NCI-H1105 treated with DMSO at 0.1 percent for 48 hours (cell line): ENCODE results near the gene RBM34.
"Not testable (repeated sequence)": the region's sequence is repeated elsewhere in the genome, so short reads cannot be mapped to it uniquely, and the experiment has no call there.

Experiments
- DNase-seq: peaks from one replicate; lab custom pipeline; 2025; lab: John Stamatoyannopoulos, UW

The RBM34 gene

DNA sequence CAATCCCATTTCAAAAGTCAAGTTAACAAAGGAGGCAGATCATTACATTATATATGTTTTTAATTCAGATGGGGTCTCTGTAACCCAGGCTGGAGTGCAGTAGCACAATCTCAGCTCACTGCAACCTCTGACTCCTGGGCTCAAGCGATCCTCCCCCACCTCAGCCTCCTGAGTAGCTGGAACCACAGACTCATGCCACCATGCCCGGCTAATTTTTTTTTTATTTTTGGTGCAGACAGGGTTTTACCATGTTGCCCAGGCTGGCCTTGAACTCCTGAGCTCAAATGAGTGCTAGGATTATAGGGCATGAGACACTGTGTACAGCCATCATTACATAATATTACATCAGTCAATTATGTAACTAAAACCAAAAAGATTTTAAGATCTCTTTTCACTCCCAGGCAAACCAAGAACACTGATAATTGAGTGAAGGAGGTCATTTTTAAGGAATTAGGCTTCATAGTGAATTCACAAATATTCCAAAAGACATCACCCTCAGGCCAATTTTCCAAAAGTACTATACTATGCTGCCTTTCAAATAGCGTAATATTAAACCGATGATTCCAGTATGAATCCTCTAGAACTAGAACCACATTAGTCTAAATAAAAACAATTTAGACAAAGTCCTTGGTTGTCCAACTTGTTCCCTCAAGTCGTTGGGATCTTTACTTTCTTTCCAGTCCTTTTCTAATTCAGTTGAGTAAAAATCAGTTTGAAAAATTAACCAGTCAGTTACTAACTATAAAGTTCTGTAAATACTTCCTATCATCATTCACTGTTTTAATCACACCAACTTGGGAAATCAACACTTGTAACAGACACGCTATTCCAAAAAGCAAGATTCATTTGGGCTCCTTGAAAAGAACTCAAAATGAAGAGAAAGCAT lies 48.5 kb downstream of the RBM34 start:
- DNase-seq, result no peak

DNA sequence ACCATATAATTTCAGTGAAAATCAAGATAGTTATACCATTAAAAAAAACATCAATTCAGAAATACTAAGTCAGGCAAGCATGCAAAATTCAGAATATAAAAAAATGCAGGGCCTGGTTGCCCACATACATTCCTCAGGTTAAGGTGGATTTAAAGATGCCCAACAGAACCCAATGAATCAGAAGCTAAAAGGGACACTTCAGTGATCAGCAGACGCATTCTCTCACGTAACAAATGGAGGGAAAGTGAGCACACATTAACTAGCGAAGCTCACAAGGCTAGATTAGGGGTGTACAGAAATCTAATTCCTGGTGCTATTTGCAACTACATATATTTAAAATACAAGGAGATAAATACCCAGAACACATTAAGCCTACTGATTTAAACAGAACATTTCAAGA lies 49.9 kb downstream of the RBM34 start:
- no peak for DNase-seq

DNA sequence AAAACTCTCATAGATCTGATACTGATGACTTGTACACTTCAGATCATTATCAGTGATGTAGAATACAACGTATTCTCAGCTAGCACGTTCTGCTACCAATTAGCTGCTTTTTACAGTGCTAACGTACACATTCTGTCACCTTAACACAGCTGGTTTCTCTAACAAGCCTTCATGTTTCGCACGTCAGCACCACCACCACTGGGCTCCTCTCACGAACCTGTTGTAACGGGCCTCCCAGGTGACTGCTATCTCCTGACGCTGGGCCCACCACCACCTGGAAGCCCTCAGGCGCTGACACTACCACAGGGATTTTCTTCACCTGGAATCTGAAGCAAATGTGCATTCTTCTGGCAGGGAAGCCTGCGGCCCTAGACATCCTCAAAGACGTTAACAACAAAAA lies 52.2 kb downstream of the RBM34 start:
- DNase-seq, result no peak

DNA sequence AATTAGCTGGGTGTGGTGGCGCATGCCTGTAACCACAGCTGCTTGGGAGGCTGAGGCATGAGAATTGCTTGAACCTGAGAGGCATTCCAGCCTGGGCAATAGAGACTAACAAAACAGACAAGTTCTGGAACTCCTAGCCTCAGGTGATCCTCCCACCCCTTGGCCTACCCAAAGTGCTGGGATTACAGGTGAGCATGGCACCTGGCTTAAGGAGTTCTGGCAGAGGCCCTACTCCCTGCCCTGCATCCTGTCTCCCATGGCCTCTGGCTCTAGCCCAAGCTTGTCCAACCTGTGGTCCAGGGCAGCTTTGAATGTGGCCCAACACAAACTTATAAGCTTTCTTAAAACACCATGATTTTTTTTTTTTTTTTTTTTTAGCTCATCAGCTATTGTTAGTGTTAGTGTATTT lies 52.9 kb downstream of the RBM34 start:
- DNase-seq, result no peak

DNA sequence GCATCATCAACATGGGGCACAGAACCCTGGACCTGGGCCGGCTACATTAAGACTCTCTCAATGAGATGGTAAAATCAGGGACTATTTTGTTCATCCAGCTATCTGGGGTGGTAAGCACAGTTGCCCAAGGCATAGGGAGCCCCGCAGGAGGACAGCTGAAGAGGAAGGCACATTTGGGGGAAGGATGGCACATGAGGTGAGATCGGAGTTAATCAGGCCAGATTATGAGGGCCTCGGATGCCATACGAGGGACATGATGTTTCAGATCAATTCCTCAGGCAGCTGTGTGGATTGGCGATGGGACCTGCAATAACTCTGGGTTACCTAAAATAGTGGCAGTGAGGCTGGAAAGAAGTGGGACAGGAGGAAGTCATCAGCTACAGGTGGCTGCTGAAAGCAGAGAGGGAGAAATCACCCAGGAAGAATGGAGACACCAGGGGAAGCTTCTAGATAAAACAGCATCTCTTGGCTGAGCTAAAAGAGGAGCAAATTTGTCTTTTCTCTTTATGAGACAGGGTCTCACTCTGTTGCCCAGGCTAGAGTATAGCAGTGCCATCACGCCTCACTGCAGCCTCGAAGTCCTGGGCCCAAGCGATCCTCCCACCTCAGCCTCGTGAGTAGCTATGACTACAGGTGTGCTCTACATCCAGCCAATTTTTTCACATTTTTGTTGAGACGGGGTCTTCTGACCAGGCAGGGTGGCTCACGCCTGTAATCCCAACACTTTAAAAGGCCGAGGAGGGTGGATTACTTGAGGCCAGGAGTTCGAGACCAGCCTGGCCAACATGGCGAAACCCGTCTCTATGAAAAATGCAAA lies 53.5 kb downstream of the RBM34 start:
- no peak for DNase-seq

DNA sequence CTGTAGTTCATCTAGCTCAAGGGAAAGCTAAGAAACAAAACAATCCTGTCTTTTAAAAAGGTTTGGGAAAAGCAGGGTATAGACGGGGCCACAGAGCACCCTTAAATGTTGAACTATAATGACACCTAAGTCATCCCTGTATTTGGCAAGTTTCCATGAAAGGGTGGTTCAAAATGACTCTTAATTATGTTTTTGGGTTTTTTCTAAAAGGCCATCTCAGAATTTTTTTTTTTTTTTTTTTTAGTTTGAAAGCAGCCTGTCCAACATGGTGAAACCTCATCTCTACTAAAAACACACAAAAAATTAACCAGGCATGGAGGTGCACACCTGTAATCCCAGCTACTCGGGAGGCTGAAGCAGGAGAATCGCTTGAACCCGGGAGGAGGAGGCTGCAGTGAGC lies 54.6 kb downstream of the RBM34 start:
- no peak for DNase-seq

DNA sequence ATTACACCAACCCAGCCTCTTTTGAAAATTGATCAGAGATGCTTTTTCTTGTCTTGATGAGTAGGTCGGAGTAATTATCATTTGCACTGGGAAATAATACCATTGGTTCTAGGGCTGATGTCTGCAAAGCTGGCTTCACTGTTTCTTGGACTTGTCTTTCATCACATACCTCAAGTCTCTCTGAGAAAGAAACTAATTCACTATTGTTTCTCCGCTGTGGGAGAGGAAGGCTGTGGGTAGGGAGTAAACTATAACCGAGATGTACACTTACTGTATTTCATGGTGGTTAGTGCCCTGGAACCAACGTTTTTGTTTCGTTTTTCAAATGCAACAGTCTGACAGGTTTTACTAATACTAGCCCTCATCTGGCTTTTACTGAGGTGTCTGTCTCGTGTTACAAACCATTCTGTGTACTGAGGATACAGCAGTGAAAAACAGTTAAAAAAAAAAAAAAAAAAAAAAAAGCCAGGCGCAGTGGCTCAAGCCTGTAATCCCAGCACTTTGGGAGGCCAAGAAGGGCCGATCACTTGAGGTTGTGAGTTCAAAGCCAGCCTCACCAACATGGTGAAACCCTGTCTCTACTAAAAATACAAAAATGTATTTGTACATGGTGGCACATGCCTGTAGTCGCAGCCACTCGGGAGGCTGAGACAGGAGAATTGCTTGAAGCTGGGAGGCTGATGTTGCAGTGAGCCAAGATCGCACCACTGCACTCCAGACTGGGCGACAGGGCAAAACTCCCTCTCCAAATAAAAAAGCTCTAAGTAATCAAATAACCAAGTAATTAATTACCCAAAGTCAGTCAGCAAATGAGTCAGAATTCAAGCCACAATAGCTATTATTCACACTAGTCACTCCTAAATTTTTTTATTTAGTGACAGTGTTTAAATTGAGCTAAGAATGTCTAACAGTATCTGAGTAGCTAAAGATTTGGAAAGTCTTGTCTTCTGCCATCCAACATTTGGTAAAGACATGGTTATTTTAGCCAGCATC lies 55.7 kb downstream of the RBM34 start:
- peak; percentile 48 for DNase-seq

DNA sequence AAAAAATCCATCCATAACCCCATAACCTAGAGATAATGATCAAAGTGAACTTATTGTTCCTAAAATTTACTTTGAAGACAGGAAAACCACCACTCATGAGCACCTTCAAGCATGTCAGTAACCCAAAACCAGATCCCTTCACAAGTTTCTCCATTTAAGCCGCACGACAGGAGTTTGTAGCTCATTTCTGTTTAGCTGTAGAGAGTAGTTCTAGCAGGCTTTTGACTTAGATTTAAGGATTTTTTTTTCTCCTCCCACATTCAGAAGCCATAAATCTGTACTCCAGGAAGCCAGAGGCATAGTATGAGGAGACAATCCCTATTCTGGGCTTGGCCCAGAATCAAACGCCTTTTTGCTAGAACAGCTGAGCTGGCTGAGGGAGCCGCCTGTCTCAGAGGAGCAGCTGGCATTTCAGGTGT lies 58.0 kb downstream of the RBM34 start:
- peak; percentile 36 for DNase-seq

DNA sequence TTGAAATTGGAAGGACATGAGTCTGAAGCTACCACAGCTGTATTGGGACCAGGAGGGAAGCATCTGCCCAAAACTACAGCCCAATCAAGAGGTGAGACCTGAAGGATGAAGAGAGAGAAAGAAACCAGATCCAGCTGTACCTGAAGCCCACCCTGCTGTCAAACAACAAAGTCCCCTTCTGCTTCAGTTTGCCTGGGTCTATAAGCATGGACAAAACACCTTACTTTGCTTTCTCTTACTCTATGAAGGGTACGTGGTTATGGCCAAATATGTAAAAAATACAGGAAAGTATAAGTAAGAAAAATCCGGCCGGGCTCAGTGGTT lies 58.8 kb downstream of the RBM34 start:
- no peak for DNase-seq

DNA sequence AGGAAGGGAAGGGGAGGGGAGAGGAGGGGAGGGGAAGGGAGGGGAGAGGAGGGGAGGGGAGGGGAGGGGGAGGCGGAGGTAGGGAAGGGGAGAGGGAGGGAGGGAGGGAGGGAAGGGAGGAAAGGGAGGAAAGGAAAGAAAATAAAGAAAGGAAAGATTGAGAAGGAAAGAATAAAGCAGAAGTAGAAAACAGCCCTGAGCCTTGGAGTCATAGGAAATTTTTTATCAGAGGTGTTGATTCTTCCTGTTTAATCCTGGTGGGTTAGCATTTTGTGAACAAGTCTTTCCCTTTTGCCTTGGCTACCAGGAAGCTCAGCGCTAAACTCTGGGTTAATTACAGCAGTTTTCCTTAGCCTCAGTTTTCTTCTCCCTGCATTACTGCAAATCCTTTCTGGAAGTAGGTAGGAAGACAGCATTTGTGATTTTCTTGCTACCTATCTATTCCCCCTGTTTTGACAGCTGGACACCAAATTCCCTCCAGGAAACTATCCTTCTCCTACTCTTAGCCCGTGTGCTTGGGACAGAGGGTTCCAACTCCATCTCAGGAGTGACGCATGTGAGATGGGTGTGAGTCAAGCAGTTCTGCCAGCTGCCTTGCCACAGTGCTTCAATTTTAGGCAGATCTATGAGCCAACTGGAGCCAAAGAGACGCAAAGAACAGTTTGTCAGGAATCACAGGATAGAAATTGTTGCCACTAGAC lies 59.3 kb downstream of the RBM34 start:
- DNase-seq, result no peak

DNA sequence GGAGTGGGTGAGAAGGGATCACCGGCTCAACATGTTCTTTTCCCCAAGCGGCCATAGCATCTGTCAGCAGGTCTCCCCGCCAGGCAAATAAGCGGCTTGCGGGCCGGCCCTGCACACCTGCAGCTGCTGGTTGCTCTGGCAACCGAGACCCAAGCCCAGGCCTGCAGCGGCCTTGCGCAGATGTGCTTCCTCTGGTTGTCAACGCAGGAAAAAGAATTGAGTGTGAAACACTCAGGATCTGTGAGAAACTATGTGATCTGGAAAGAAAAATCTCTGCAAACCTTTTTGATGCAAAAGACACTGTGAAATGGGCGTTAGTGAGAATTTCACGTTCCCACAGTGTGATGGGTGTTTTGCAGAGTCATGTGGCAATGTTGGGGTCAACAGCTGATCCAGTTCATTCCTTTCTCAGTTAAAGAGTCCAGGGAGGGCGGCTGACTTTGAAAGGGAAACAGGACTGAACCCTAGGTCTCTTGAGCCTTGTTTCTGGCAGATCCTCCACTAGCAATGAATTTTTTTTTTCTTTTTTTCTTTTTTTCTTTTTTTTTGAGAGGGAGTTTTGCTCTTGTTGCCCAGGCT lies 60.8 kb downstream of the RBM34 start:
- DNase-seq, result no peak

DNA sequence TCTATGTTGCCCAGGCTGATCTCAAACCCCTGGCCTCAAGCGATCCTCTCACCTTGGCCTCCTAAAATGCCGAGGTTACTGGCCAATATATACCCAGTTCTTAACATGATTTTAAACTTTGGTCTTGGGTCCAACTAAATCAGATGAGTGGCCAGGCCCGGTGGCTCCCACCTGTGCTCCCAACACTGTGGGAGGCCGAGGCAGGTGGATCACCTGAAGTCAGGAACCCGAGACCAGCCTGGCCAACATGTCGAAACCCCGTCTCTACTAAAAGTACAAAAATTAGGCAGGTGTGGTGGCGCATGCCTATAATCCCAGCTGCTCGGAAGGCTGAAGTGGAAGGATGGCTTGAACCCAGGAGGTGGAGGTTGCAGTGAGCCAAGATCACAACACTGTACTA lies 62.1 kb downstream of the RBM34 start:
- DNase-seq, result no peak

DNA sequence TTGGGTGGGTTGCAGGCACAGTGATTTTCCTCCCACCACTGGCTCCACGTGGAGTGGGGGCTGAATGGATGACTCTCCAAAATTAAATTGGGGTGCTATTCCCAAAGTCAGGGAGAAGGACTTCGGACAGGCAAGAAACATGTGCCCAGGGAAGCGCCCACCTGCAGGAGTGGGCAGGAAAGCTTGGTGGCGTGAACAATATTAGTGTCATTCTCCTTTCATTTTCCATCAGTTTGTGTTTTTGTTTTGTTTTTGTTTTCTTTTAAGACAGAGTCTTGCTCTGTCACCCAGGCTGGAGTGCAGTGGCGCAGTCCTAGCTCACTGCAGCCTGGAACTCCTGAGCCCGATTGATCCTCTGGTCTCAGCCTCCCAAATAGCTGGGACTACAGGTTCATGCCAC lies 62.5 kb downstream of the RBM34 start:
- no peak for DNase-seq

DNA sequence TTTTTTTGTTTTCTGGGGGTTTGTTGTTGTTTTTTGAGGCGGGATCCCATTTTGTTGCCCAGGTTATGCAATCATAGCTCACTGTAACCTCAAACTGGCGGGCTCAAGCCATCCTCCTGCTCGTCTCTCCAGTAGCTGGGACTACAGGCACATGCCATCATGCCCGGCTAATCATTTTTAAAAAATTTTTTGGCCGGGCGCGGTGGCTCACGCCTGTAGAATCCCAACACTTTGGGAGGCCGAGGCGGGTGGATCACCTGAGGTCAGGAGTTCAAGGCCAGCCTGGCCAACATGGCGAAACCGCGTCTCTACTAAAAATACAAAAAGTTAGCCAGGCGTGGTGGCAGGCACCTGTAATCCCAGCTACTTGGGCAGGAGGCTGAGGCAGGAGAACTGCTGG lies 63.5 kb downstream of the RBM34 start:
- not testable (repeated sequence) for DNase-seq

DNA sequence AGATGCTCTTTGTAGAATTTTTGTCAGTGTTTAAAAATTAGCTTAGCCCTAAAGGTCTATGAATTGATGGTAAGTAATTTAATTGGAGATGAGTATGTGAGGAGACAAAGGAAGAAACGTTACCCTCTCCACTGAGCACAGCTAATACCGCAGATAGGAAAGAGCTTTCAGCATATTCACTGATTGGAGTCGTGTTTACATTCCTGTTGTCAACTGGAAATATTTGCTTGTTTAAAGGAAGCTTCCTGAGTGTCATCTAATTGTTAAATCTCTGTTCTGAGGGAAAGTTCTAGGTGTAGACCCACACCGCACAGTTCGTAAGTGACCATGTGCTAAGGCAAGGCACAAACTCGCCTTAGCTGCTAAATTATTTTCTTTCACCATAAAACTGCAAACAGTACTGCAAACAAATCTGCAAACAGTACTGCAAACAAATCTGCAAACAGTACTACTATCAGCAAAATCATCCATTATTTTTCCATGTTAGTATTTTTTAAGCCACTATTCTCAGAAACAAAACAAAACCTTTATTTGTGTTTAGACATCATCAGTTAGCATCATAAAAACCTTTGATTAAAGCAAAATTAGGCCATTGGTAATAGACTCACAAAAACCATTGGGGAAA lies 65.0 kb downstream of the RBM34 start:
- DNase-seq, result no peak

DNA sequence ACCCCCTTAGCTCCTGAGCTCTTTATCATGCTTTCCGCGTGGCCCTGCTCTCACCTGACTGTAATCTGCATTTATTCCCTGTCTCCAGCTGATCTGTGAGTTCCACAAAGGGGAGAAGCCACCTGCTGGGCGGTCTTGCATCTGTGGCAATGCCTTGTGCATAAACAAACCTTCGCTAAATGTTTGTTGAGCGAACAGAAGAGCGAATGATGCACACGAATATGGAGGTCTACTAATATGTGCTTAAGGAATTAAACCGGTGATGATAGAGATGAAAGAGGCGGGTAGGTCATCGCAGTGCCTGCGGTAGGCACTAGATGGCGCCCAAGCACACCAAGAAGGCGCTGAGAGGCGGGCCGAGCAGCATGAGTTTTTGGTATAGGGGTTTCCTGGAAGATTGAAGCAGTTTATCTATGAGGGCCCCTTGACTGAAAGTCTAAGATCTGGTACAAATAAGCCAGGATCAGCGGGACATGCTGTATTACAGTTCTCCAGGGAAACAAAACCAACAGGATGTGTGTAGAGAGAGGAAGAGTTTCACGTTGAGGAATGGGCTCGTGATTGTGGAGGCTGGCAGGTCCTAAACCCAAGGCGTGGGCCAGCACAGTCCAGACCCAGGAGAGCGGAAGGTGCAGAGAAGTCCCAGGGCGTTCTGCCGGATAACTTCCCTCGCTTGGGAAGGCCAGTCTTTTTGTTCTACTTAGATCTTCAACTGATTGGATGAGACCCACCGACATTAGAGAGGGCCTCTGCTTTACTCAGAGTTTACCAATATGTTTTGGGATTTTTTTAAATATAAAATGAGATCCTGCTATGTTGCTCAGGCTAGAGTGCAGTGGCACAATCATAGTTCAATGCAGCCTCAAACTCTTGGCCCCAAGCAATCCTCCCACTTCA lies 67.1 kb downstream of the RBM34 start:
- DNase-seq, result peak; percentile 9

DNA sequence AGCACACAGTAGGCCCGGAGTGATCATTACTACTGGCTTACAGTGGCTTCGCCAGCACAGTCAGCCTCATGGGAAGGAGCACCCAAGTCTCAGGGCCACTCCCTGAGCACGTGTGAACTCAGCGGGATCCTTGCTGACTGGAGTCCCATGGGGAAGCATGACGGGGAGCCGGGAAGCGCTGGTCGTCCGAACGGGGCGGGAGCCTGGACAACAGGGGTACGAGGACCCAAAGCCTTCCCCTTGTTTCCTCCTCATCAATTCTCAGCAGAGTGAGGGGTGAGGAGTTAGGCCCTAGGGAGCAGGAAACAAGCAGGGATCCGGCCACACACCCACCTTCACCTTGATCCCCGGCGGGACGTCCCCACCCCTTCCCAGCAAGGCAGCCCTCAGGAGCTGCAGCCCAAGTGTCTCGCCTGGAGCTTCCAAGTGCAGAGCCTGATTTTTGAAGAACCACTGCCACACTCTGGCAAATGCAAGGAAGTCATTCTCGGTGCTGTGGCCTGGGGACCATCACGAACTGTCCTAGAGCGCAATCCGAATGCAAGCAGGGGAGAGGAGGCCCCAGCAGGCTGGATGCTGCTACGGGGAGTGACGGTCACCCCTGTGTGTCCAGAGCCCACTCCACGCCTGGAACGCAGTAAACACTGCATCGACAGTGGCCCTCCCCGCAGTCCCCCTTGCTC lies 67.9 kb downstream of the RBM34 start:
- no peak for DNase-seq

DNA sequence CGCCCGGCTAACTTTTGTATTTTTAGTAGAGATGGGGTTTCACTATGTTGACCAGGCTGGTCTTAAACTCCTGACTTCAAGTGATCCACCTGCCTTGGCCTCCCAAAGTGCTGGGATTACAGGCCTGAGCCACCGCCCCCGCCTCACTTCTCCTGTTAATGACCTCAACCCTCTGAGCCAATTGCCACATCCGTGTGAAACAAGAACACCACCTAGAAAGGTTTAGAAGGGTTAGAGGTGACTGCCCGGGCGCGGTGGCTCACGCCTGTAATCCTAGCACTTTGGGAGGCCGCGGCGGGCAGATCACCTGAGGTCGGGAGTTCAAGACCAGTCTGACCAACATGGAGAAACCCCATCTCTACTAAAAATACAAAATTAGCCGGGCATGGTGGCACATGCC lies 68.6 kb downstream of the RBM34 start:
- not testable (repeated sequence) for DNase-seq

DNA sequence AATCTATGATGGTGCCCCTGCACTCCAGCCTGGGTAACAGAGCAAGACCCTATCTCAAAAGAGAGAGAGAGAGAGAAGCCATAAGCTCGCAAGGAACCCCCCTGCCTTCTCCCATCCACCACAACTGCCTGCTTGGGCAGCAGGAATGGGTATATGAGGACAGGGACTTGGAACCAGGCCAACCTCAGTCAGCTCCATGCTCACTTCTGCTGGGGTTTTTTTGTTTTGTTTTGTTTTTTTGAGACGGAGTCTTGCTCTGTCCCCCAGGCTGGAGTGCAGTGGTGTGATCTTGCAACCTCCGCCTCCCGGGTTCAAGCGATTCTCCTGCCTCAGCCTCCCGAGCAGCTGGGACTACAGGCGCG lies 69.0 kb downstream of the RBM34 start:
- DNase-seq, result not testable (repeated sequence)
